Endodermal cell (in vitro differentiated cells): ENCODE measurements around the gene SLCO2A1. TPM values are rescaled to one million over a fixed set of nuclear protein-coding genes. Genes with fewer than 3 reads are reported as not detected.

Experiments
- DNase-seq: peaks from one replicate; pipeline ENCODE4 v3.0.0-alpha.2; 2017
- H3K27ac ChIP-seq: 2 replicates; pipeline ENCODE4 v1.5.1; 2013; ENCODE audit warnings: mild to moderate bottlenecking, low read depth, low read length, moderate library complexity
- H3K27me3 ChIP-seq: 2 replicates; pipeline ENCODE4 v1.6.1; 2013; ENCODE audit warnings: mild to moderate bottlenecking, low read length, moderate library complexity; ENCODE audit not compliant: insufficient read depth, control insufficient read depth, poor library complexity, severe bottlenecking
- H3K36me3 ChIP-seq: 2 replicates; pipeline ENCODE4 v1.7.0; 2013; ENCODE audit warnings: mild to moderate bottlenecking, low read length, moderate library complexity; ENCODE audit not compliant: control insufficient read depth, insufficient read depth
- H3K4me1 ChIP-seq: one replicate; pipeline ENCODE4 v1.7.0; 2013; ENCODE audit warnings: low read length; ENCODE audit not compliant: control insufficient read depth, insufficient read depth
- H3K4me3 ChIP-seq: 2 replicates; pipeline ENCODE4 v1.5.1; 2013; ENCODE audit warnings: mild to moderate bottlenecking, low read length, moderate library complexity
- H3K9ac ChIP-seq: 2 replicates; pipeline ENCODE4 v1.6.1; 2013; ENCODE audit warnings: mild to moderate bottlenecking, low read length, moderate library complexity; ENCODE audit not compliant: poor library complexity, severe bottlenecking; ENCODE audit errors: extremely low read depth
- H3K9me3 ChIP-seq: 2 replicates; pipeline ENCODE4 v1.6.1; 2013; ENCODE audit warnings: mild to moderate bottlenecking, low read length, moderate library complexity; ENCODE audit not compliant: control insufficient read depth
- H3K27ac Mint-ChIP-seq: 2 replicates; pipeline ENCODE4 v1.8.0; 2020; ENCODE audit warnings: mixed read lengths
- H3K27me3 Mint-ChIP-seq: 2 replicates; pipeline ENCODE4 v1.8.0; 2021; ENCODE audit warnings: mild to moderate bottlenecking, mixed read lengths; ENCODE audit not compliant: insufficient read depth
- H3K36me3 Mint-ChIP-seq: 2 replicates; pipeline ENCODE4 v1.8.0; 2020; ENCODE audit warnings: low read depth, mixed read lengths
- H3K4me1 Mint-ChIP-seq: 2 replicates; pipeline ENCODE4 v1.8.0; 2020; ENCODE audit warnings: mixed read lengths
- H3K4me3 Mint-ChIP-seq: 2 replicates; pipeline ENCODE4 v1.8.0; 2020; ENCODE audit warnings: mild to moderate bottlenecking, moderate library complexity, mixed read lengths
- H3K9me3 Mint-ChIP-seq: 2 replicates; pipeline ENCODE4 v1.8.0; 2020; ENCODE audit warnings: mild to moderate bottlenecking, mixed read lengths
- WGBS, 2 experiments: methylation state at CpG; one replicate each; pipeline versions ENCODE4 v1.1.5 to v1.1.7; 2013; ENCODE audit warnings: missing lambda C conversion rate in 2 of 2, mixed read lengths in 1 of 2; ENCODE audit not compliant: insufficient coverage in 1 of 2, insufficient read length in 1 of 2; 5-methylcytosine and 5-hydroxymethylcytosine counted together
- total RNA-seq, 2 donors: library from RNA; stranded (reverse); fragmentation: NEBNext Ultra II Directional in 1 of 2; extraction: Animal tissue kit (Norgen Biotek cat#: 25700) in 1 of 2; gene quantifications; 2 replicates in 1 of 2; 3 replicates in 1 of 2; pipeline ENCODE4 v1.2.1, GENCODE V29; 2021
- TF ChIP-seq, protein P1 (sequence below): fragments of 200-600 bp; sonication (generic); conservative IDR thresholded peaks from 2 replicates; pipeline ENCODE4 v1.5.0; 2021; ENCODE audit warnings: antibody characterized with exemption, mild to moderate bottlenecking

Gene SLCO2A1
- total RNA-seq, 2 donors from 2014 or later = 126 to 134 TPM

DNA sequence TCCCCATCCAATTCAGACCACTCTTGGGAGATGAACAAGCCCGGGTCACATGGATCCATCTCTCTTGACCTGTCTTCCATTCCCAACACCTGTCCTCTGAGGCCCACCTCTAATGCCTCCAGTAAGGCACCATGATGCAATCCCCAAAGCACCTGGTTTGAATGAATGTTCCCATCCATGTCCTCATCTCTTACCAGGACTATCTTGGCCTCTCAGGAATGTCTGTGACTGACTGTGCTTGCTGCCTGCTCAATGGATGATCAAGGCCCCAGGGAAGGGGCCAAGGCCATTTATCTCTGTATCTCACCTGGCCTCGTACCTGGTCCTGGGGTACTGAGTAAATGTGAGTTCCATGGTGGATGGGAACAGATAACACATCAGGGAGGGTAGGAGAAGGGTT, 49.7 kb downstream of the SLCO2A1 start:
- no peak for DNase-seq
- Mint-ChIP-seq H3K4me1 (peaks cover 33% of the 10 kb centered on the region), H3K27me3 (no peaks in the 10 kb centered on the region), H3K27ac (no peak overlapping the region), H3K9me3 (no peaks in the 10 kb centered on the region), H3K36me3 (peaks cover 71% of the 10 kb centered on the region), H3K4me3 (no peak overlapping the region)
- Histone ChIP-seq H3K36me3 (peaks cover 62% of the 10 kb centered on the region), H3K9me3 (no peaks in the 10 kb centered on the region), H3K27me3 (no peaks in the 10 kb centered on the region), H3K4me1 (peaks cover 7% of the 10 kb centered on the region), H3K27ac (no peak overlapping the region), H3K4me3 (no peak overlapping the region), H3K9ac (no peak overlapping the region)
- TF ChIP-seq, protein P1, sequence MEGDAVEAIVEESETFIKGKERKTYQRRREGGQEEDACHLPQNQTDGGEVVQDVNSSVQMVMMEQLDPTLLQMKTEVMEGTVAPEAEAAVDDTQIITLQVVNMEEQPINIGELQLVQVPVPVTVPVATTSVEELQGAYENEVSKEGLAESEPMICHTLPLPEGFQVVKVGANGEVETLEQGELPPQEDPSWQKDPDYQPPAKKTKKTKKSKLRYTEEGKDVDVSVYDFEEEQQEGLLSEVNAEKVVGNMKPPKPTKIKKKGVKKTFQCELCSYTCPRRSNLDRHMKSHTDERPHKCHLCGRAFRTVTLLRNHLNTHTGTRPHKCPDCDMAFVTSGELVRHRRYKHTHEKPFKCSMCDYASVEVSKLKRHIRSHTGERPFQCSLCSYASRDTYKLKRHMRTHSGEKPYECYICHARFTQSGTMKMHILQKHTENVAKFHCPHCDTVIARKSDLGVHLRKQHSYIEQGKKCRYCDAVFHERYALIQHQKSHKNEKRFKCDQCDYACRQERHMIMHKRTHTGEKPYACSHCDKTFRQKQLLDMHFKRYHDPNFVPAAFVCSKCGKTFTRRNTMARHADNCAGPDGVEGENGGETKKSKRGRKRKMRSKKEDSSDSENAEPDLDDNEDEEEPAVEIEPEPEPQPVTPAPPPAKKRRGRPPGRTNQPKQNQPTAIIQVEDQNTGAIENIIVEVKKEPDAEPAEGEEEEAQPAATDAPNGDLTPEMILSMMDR = no peak
- WGBS, 2 experiments = 88 to 91% methylated on average over 1 to 2 of the region's 2 CpGs

DNA sequence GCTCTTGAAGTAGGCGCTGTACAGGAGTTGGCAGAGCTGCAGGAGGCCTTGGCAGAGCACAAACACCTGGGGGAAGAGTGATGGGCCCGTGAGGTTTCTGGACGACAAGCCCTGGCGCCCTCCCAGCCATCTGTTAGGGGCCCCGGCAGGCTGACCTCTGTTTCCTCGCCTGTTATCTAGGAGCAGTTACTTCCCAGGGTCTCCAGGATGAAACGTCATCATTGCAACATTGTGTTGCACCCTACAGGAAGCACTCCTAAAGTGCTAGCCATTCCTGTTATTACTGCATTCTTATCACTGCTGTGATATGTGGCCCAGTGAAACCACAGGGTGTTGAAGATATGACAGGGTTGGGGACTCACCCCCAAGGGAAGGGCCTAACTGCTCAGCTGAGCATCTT, 50.2 kb downstream of the SLCO2A1 start:
- Mint-ChIP-seq H3K4me1 (peaks cover 29% of the 10 kb centered on the region), H3K27ac (no peak overlapping the region), H3K9me3 (no peaks in the 10 kb centered on the region), H3K4me3 (no peak overlapping the region), H3K27me3 (no peaks in the 10 kb centered on the region), H3K36me3 (peaks cover 74% of the 10 kb centered on the region)
- no peak for DNase-seq
- no peaks in the 10 kb centered on the region for H3K27me3 ChIP-seq
- 83 to 91% methylated on average over 4 to 7 of the region's 7 CpGs for WGBS, 2 experiments
- no peak overlapping the region for H3K9ac ChIP-seq
- peaks cover 7% of the 10 kb centered on the region for H3K4me1 ChIP-seq
- TF ChIP-seq, protein P1 = no peak
- H3K27ac ChIP-seq = no peak overlapping the region
- peaks cover 64% of the 10 kb centered on the region for H3K36me3 ChIP-seq
- no peaks in the 10 kb centered on the region for H3K9me3 ChIP-seq
- H3K4me3 ChIP-seq = no peak overlapping the region

GRCh38 chr3:133977568-133977967, 52.2 kb downstream of the SLCO2A1 start:
- Mint-ChIP-seq H3K27me3 (no peaks in the 10 kb centered on the region), H3K9me3 (peaks cover 10% of the 10 kb centered on the region), H3K4me3 (no peak overlapping the region), H3K36me3 (peaks cover 81% of the 10 kb centered on the region), H3K27ac (no peak overlapping the region), H3K4me1 (peaks cover 22% of the 10 kb centered on the region)
- Histone ChIP-seq H3K4me3 (no peak overlapping the region), H3K27me3 (no peaks in the 10 kb centered on the region), H3K4me1 (peaks cover 7% of the 10 kb centered on the region), H3K9me3 (peaks cover 18% of the 10 kb centered on the region), H3K9ac (no peak overlapping the region), H3K36me3 (peaks cover 69% of the 10 kb centered on the region), H3K27ac (no peak overlapping the region)
- TF ChIP-seq, protein P1 = no peak
- 92 to 94% methylated on average over 4 of the region's 4 CpGs for WGBS, 2 experiments
- DNase-seq = no peak
